GM06990 (cell line): ENCODE results near the gene FBXO21.
A peak's percentile ranks its signal among the peaks of the same experiment; 100 is the strongest.

Experiments
- DNase-seq: peaks from one replicate; pipeline ENCODE4 v3.0.0-alpha.2; 2011; ENCODE audit not compliant: insufficient read length; ENCODE audit errors: extremely low read depth
- H3K27me3 ChIP-seq: replicated peaks from 2 replicates; pipeline ENCODE4 v1.6.0; 2011; ENCODE audit warnings: low read length; ENCODE audit not compliant: control insufficient read depth, insufficient read depth
- H3K36me3 ChIP-seq: 2 replicates; pipeline ENCODE4 v1.5.1; 2011; ENCODE audit warnings: low read length; ENCODE audit not compliant: control insufficient read depth, insufficient read depth
- H3K4me3 ChIP-seq: replicated peaks from 2 replicates; pipeline ENCODE4 v1.5.1; 2011; ENCODE audit warnings: low read depth, mild to moderate bottlenecking, control low read depth, low read length
- CTCF ChIP-seq: IDR thresholded peaks from 2 replicates; pipeline ENCODE4 v1.5.1; 2011; ENCODE audit warnings: low read length, control low read depth, mild to moderate bottlenecking, inconsistent platforms; ENCODE audit not compliant: insufficient read depth, poor library complexity, severe bottlenecking

FBXO21 gene

DNA sequence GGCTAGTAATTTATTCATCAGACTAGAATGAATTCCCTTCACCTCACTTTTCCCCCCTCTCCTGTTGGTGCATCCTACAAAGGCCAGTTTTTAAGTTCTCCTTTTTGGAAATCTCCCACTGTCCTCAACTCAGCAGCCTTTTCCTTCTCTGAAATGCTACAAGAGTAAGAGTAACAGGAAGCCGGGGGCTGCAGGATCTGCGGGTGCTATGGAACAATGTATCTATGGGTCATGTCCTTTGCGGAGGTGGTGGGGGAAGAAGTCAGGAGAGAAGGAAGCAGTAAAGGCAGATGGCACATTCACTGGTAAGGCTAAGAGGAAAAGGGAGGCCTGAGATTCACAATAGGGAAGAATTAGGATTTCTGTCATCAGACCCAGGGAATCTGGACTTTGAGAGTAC, 68.8 kb downstream of the FBXO21 start:
- TF ChIP-seq CTCF = no peak
- Histone ChIP-seq H3K4me3 (no peak overlapping the region), H3K36me3 (no peaks in the 10 kb centered on the region), H3K27me3 (no peaks in the 10 kb centered on the region)
- DNase-seq = no peak

GRCh38 chr12:117120787-117121186, 69.5 kb downstream of the FBXO21 start:
- DNase-seq = no peak
- TF ChIP-seq CTCF = no peak
- Histone ChIP-seq H3K4me3 (no peak overlapping the region), H3K36me3 (no peaks in the 10 kb centered on the region), H3K27me3 (no peaks in the 10 kb centered on the region)

GRCh38 chr12:117119592-117120198, 70.6 kb downstream of the FBXO21 start:
- Histone ChIP-seq H3K4me3 (no peak overlapping the region), H3K36me3 (no peaks in the 10 kb centered on the region), H3K27me3 (no peaks in the 10 kb centered on the region)
- TF ChIP-seq CTCF = peak; percentile 87
- DNase-seq = no peak

GRCh38 chr12:117118838-117119591, 71.3 kb downstream of the FBXO21 start:
- Histone ChIP-seq H3K4me3 (no peak overlapping the region), H3K36me3 (no peaks in the 10 kb centered on the region), H3K27me3 (no peaks in the 10 kb centered on the region)
- TF ChIP-seq CTCF = no peak
- no peak for DNase-seq

DNA sequence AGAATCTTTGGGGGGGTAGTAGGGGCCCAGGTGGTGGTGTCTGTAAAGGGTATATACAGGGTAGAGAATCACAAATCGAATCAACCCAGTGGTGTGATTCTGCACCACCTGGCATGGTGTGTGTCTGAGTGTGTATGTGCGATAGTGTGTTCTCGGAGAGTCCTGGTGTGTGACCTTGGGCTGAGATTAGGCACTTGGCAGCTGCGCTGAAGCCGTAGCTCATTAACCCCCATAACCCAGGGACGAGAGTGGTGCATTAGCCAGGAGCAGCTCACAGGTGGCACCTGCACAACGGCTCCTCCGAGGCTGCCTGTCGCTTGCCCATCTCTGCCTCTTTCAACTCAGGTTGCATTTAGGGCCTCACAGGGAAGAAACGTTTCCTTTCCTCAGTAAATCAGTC, 75.5 kb downstream of the FBXO21 start:
- H3K27me3 ChIP-seq = no peaks in the 10 kb centered on the region
- H3K4me3 ChIP-seq = no peak overlapping the region
- no peak for TF ChIP-seq CTCF
- H3K36me3 ChIP-seq = no peaks in the 10 kb centered on the region
- no peak for DNase-seq

GRCh38 chr12:117113231-117113630, 77.0 kb downstream of the FBXO21 start:
- H3K4me3 ChIP-seq = no peak overlapping the region
- no peak for TF ChIP-seq CTCF
- DNase-seq = no peak
- H3K36me3 ChIP-seq = no peaks in the 10 kb centered on the region
- H3K27me3 ChIP-seq = no peaks in the 10 kb centered on the region
